Esophagus muscularis mucosa (tissue), 4 donors: ENCODE results near the gene TRPV6. TPM values are rescaled to one million over a fixed set of nuclear protein-coding genes. Genes with fewer than 3 reads are reported as not detected.

Source experiments
- DNase-seq: peaks from one replicate; pipeline ENCODE4 v3.0.0-alpha.2; 2017; ENCODE audit errors: extremely low spot score
- H3K27ac ChIP-seq, 4 donors: fragments of 200-600 bp; sonication (generic); replicated peaks in 1 of 4; 1 replicate in 3 of 4; 2 replicates in 1 of 4; pipeline ENCODE4 v1.5.1; 2016 to 2019; ENCODE audit warnings: mild to moderate bottlenecking in 1 of 4
- H3K27me3 ChIP-seq, 4 donors: fragments of 200-600 bp; sonication (generic); one replicate each; pipeline versions ENCODE4 v1.5.1 to v1.6.0; 2016 to 2019
- H3K36me3 ChIP-seq, 4 donors: fragments of 200-600 bp; sonication (generic); one replicate each; pipeline ENCODE4 v1.5.1; 2016 to 2019
- H3K4me1 ChIP-seq, 4 donors: fragments of 200-600 bp; sonication (generic); one replicate each; pipeline ENCODE4 v1.5.1; 2016 to 2019
- H3K4me3 ChIP-seq, 4 donors: fragments of 200-600 bp; sonication (generic); 1 replicate in 2 of 4; 2 replicates in 2 of 4; pipeline ENCODE4 v1.5.1; 2016 to 2019; ENCODE audit warnings: mild to moderate bottlenecking in 4 of 4, moderate library complexity in 1 of 4
- H3K9me3 ChIP-seq, 4 donors: fragments of 200-600 bp; sonication (generic); 1 replicate in 3 of 4; 2 replicates in 1 of 4; pipeline ENCODE4 v1.5.1; 2016 to 2019
- EP300 ChIP-seq: sonication (generic); formaldehyde crosslinking; IDR thresholded peaks from one replicate; pipeline ENCODE4 v1.6.1; 2017; ENCODE audit warnings: antibody characterized with exemption
- POLR2A ChIP-seq: fragments of 450-650 bp; IDR thresholded peaks from one replicate; pipeline ENCODE4 v1.6.1; 2017; ENCODE audit warnings: antibody characterized with exemption, moderate library complexity, mild to moderate bottlenecking, low read depth
- POLR2AphosphoS5 ChIP-seq, 2 donors: sonication (generic); formaldehyde crosslinking; IDR thresholded peaks; one replicate each; pipeline ENCODE4 v1.6.1; 2017; ENCODE audit warnings: antibody characterized with exemption in 2 of 2
- WGBS: methylation state at CpG from one replicate; pipeline ENCODE4 v1.1.5; 2018; 5-methylcytosine and 5-hydroxymethylcytosine counted together
- intact Hi-C: fragments of 100-400 bp; cut with DNase I; formaldehyde crosslinking; loops from one replicate; pipeline ENCODE4 v1.15.1; 2023
- total RNA-seq, 4 donors: library from RNA; depleted of rRNA; stranded (reverse); fragments of >200 nt; gene quantifications; one replicate each; pipeline versions ENCODE4 v1.1.0 to v1.2.1, GENCODE V29; 2016
- TF ChIP-seq, protein P1 (sequence below), 3 experiments: fragments of 200-600 bp in 2 of 3; fragments of 450-650 bp in 1 of 3; sonication (generic) in 2 of 3; IDR thresholded peaks; one replicate each; pipeline ENCODE4 v1.5.1; 2017 to 2019; ENCODE audit warnings: antibody characterized with exemption in 3 of 3, mild to moderate bottlenecking in 2 of 3, moderate library complexity in 1 of 3

The TRPV6 gene
- total RNA-seq, 4 donors from 2014 or later, result not detected

DNA sequence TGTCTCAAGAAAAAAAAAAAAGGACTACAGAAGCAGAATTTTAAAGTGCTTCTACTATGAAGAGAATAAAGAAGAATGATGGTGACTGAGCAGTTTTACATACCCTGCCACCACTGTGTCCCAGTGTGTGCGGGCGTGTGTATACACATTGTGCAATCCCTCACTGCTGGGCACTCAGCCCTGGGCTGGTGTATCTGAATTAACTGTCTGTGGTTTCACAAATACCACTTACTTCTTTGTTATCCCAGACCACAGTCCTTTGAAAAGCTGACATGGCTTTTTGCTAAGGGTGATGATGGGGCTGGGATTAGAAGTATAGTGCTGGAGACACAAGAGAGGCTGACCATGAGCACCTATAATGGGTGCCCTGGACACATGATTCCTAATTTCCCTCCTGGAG lies 21.1 kb upstream of the TRPV6 start:
- Histone ChIP-seq H3K4me3 (no peak overlapping the region), H3K4me1 (no peaks in the 10 kb centered on the region), H3K9me3 (peaks cover 0 to 6% (median 0%) of the 10 kb centered on the region in 4 donors), H3K27ac (no peak overlapping the region), H3K27me3 (no peaks in the 10 kb centered on the region), H3K36me3 (no peaks in the 10 kb centered on the region)
- 92% methylated on average over 2 of the region's 2 CpGs for WGBS
- TF ChIP-seq POLR2AphosphoS5 (IDR thresholded peaks at IDR 0.05) (no peak), EP300 (no peak), POLR2A (no peak)
- TF ChIP-seq, protein P1, sequence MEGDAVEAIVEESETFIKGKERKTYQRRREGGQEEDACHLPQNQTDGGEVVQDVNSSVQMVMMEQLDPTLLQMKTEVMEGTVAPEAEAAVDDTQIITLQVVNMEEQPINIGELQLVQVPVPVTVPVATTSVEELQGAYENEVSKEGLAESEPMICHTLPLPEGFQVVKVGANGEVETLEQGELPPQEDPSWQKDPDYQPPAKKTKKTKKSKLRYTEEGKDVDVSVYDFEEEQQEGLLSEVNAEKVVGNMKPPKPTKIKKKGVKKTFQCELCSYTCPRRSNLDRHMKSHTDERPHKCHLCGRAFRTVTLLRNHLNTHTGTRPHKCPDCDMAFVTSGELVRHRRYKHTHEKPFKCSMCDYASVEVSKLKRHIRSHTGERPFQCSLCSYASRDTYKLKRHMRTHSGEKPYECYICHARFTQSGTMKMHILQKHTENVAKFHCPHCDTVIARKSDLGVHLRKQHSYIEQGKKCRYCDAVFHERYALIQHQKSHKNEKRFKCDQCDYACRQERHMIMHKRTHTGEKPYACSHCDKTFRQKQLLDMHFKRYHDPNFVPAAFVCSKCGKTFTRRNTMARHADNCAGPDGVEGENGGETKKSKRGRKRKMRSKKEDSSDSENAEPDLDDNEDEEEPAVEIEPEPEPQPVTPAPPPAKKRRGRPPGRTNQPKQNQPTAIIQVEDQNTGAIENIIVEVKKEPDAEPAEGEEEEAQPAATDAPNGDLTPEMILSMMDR (IDR thresholded peaks at IDR 0.05), result no peak
- no peak for DNase-seq
- intact Hi-C loops, result no loop called here

DNA sequence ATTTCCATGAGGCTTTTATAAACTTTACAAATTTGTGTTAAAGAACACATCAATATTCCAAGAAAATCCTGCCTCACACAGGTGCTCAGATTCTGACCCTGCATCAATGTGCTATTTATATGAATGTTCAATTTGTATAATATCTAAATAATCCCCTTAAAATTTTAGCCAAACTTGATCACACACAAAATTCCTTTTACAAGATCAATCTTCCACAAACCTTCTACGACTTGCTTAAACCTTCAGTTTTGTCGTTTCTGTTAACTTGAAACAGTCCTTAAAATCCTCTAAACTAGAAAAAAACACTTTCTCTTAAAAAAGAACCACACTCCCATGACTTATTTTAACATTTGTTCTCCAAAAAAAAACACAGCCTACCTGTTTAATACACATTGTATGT lies 20.2 kb upstream of the TRPV6 start:
- no peak for DNase-seq
- intact Hi-C loops, result no loop called here

DNA sequence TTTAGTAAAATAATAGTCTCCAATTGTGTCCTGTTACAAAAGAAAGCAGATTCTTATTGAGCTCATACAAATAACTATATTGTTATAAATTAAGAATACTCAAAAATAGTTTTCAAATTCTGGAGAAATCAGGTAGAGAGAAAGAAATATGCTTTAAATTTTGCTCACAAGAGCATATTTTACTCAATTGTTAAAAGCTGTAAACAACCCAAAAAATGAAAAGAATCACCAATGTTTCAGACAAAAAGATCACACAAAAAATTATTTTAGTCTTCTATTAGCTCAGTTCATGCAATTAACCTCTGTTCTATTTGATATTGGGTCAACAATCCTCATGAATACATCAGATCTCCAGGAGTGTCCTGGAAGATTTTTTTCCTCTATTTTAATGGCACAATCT lies 18.6 kb upstream of the TRPV6 start:
- H3K4me3 ChIP-seq, result no peak overlapping the region
- DNase-seq, result no peak
- TF ChIP-seq POLR2A, result no peak
- TF ChIP-seq, protein P1 (IDR thresholded peaks at IDR 0.05), result no peak
- no peak for TF ChIP-seq POLR2AphosphoS5 (IDR thresholded peaks at IDR 0.05)
- TF ChIP-seq EP300, result no peak
- intact Hi-C loops, result no loop called here
- H3K36me3 ChIP-seq, result no peaks in the 10 kb centered on the region
- H3K4me1 ChIP-seq, result no peaks in the 10 kb centered on the region
- H3K27me3 ChIP-seq, result no peaks in the 10 kb centered on the region
- peaks cover 0 to 6% (median 0%) of the 10 kb centered on the region in 4 donors for H3K9me3 ChIP-seq
- H3K27ac ChIP-seq, result no peak overlapping the region

More for the DNA sequence above, 20.2 kb upstream of the TRPV6 start:
- H3K27ac ChIP-seq, result no peak overlapping the region
- no peaks in the 10 kb centered on the region for H3K36me3 ChIP-seq
- no peaks in the 10 kb centered on the region for H3K4me1 ChIP-seq
- peaks cover 0 to 6% (median 0%) of the 10 kb centered on the region in 4 donors for H3K9me3 ChIP-seq
- TF ChIP-seq, protein P1 (IDR thresholded peaks at IDR 0.05), result no peak
- TF ChIP-seq POLR2AphosphoS5 (IDR thresholded peaks at IDR 0.05) (no peak), POLR2A (no peak), EP300 (no peak)
- no peaks in the 10 kb centered on the region for H3K27me3 ChIP-seq
- H3K4me3 ChIP-seq, result no peak overlapping the region
- 78% methylated on average over 2 of the region's 2 CpGs for WGBS

- peaks cover 0 to 6% (median 0%) of the 10 kb centered on the region in 4 donors for H3K27me3 ChIP-seq
- 78% methylated on average over 15 of the region's 15 CpGs for WGBS
- no peak overlapping the region for H3K27ac ChIP-seq
- no peak for DNase-seq
- no peaks in the 10 kb centered on the region for H3K4me1 ChIP-seq
- no peaks in the 10 kb centered on the region for H3K36me3 ChIP-seq
- no peak overlapping the region for H3K4me3 ChIP-seq
- TF ChIP-seq POLR2A (no peak), EP300 (no peak), POLR2AphosphoS5 (IDR thresholded peaks at IDR 0.05) (no peak)
- TF ChIP-seq, protein P1 (IDR thresholded peaks at IDR 0.05), result no peak
- H3K9me3 ChIP-seq, result peaks cover 0 to 6% (median 0%) of the 10 kb centered on the region in 4 donors
- intact Hi-C loops, result no loop called here
Observed at GRCh38 chr7:142901426-142902259, 16.1 kb upstream of the TRPV6 start.
